ENCODE measurements around the gene TFPI. TPM values are rescaled to one million over a fixed set of nuclear protein-coding genes. Genes with fewer than 3 reads are reported as not detected.

The TFPI gene
- polyA plus RNA-seq, 4 donors, result 36.2 to 83.4 (median 49.1) TPM

DNA sequence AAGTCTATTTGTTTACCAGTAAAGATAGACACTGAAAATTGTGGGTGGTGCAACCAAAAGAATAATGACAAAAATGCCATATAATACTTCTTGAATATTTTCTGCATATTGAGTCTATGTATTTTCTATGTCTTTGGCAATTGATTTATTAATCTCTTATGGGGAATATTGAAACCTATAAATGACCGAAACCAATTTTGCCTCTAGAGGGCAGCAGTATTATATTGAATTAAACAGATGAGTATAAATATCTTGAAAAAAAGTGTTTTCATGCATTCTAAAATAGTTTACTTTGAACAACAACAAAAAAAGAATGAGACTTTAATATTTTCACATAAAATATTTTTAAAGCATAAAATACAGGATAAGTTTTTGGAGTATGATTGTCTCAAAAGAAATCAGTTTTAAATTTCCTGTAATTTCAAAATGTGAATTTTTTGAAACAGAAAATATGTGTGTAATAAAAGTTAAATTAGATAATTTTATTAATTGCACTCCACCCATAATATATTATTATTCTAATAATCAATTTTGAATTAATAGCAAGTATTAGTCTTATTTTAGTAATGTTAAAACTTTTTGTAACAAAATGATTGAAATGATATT, 56.3 kb downstream of the TFPI start:
- DNase-seq (peak in 1 of 2 donors; percentile 18), FAIRE-seq (peak; percentile 81)
- H3K9me3 ChIP-seq (ENCODE audit: control insufficient read depth in 2 of 2, insufficient read depth in 1 of 2, low read depth in 1 of 2, low read length in 1 of 2), result peaks cover 0 to 10% of the 10 kb centered on the region in 2 donors
- H3K36me3 ChIP-seq (ENCODE audit: control insufficient read depth in 3 of 3, insufficient read depth in 2 of 3, low read depth in 1 of 3, low read length in 3 of 3), result peaks cover 0 to 6% (median 2%) of the 10 kb centered on the region in 3 donors
- no peak overlapping the region for H3K27ac ChIP-seq (ENCODE audit: low read depth in 1 of 3, low read length in 2 of 3)
- H3K27me3 ChIP-seq (ENCODE audit: control insufficient read depth in 3 of 3, insufficient read depth in 3 of 3, low read length in 3 of 3), result no peaks in the 10 kb centered on the region
- 11 to 33% (median 21%) methylated on average over 1 of the region's 1 CpG for WGBS, 3 donors
- no peak overlapping the region for H3K4me3 ChIP-seq (ENCODE audit: low read depth in 1 of 3, low read length in 3 of 3)
- peaks cover 0 to 2% (median 0%) of the 10 kb centered on the region in 3 donors for H3K4me1 ChIP-seq (ENCODE audit: control insufficient read depth in 3 of 3, insufficient read depth in 2 of 3, low read depth in 1 of 3, low read length in 2 of 3)

GRCh38 chr2:187497140-187497539, 57.1 kb downstream of the TFPI start:
- Histone ChIP-seq H3K27ac (ENCODE audit: low read depth in 1 of 3, low read length in 2 of 3) (no peak overlapping the region), H3K4me3 (ENCODE audit: low read depth in 1 of 3, low read length in 3 of 3) (no peak overlapping the region), H3K4me1 (ENCODE audit: control insufficient read depth in 3 of 3, insufficient read depth in 2 of 3, low read depth in 1 of 3, low read length in 2 of 3) (peaks cover 0 to 2% (median 0%) of the 10 kb centered on the region in 3 donors), H3K9me3 (ENCODE audit: control insufficient read depth in 2 of 2, insufficient read depth in 1 of 2, low read depth in 1 of 2, low read length in 1 of 2) (peaks cover 0 to 14% of the 10 kb centered on the region in 2 donors), H3K36me3 (ENCODE audit: control insufficient read depth in 3 of 3, insufficient read depth in 2 of 3, low read depth in 1 of 3, low read length in 3 of 3) (peaks cover 0 to 6% (median 2%) of the 10 kb centered on the region in 3 donors), H3K27me3 (ENCODE audit: control insufficient read depth in 3 of 3, insufficient read depth in 3 of 3, low read length in 3 of 3) (no peaks in the 10 kb centered on the region)
- peak; percentile 23 for FAIRE-seq
- no peak for DNase-seq
- 93 to 98% (median 96%) methylated on average over 2 of the region's 2 CpGs for WGBS, 3 donors

- FAIRE-seq (no peak), DNase-seq (no peak)
- WGBS, 3 donors, result 63 to 82% (median 74%) methylated on average over 1 of the region's 1 CpG
- Histone ChIP-seq H3K4me1 (ENCODE audit: control insufficient read depth in 3 of 3, insufficient read depth in 2 of 3, low read depth in 1 of 3, low read length in 2 of 3) (no peaks in the 10 kb centered on the region), H3K9me3 (ENCODE audit: control insufficient read depth in 2 of 2, insufficient read depth in 1 of 2, low read depth in 1 of 2, low read length in 1 of 2) (peaks cover 0 to 14% of the 10 kb centered on the region in 2 donors), H3K27me3 (ENCODE audit: control insufficient read depth in 3 of 3, insufficient read depth in 3 of 3, low read length in 3 of 3) (no peaks in the 10 kb centered on the region), H3K27ac (ENCODE audit: low read depth in 1 of 3, low read length in 2 of 3) (no peak overlapping the region), H3K4me3 (ENCODE audit: low read depth in 1 of 3, low read length in 3 of 3) (no peak overlapping the region), H3K36me3 (ENCODE audit: control insufficient read depth in 3 of 3, insufficient read depth in 2 of 3, low read depth in 1 of 3, low read length in 3 of 3) (peaks cover 0 to 6% (median 2%) of the 10 kb centered on the region in 3 donors)
Observed at GRCh38 chr2:187495324-187495723, 58.9 kb downstream of the TFPI start.

- Histone ChIP-seq H3K4me3 (ENCODE audit: low read depth in 1 of 3, low read length in 3 of 3) (no peak overlapping the region), H3K27me3 (ENCODE audit: control insufficient read depth in 3 of 3, insufficient read depth in 3 of 3, low read length in 3 of 3) (no peaks in the 10 kb centered on the region)
- WGBS, 3 donors, result 87 to 98% (median 94%) methylated on average over 3 of the region's 3 CpGs
Observed at GRCh38 chr2:187493877-187494568, 60.2 kb downstream of the TFPI start.

GRCh38 chr2:187493180-187493579, 61.1 kb downstream of the TFPI start:
- WGBS, 3 donors, result 78 to 83% (median 81%) methylated on average over 5 of the region's 5 CpGs
- Histone ChIP-seq H3K9me3 (ENCODE audit: control insufficient read depth in 2 of 2, insufficient read depth in 1 of 2, low read depth in 1 of 2, low read length in 1 of 2) (peaks cover 0 to 14% of the 10 kb centered on the region in 2 donors), H3K4me3 (ENCODE audit: low read depth in 1 of 3, low read length in 3 of 3) (no peak overlapping the region), H3K36me3 (ENCODE audit: control insufficient read depth in 3 of 3, insufficient read depth in 2 of 3, low read depth in 1 of 3, low read length in 3 of 3) (peaks cover 0 to 6% (median 2%) of the 10 kb centered on the region in 3 donors), H3K27me3 (ENCODE audit: control insufficient read depth in 3 of 3, insufficient read depth in 3 of 3, low read length in 3 of 3) (no peaks in the 10 kb centered on the region), H3K4me1 (ENCODE audit: control insufficient read depth in 3 of 3, insufficient read depth in 2 of 3, low read depth in 1 of 3, low read length in 2 of 3) (no peaks in the 10 kb centered on the region), H3K27ac (ENCODE audit: low read depth in 1 of 3, low read length in 2 of 3) (no peak overlapping the region)
- FAIRE-seq (no peak), DNase-seq (no peak)

More at GRCh38 chr2:187493877-187494568, 60.2 kb downstream of the TFPI start:
- H3K4me1 ChIP-seq (ENCODE audit: control insufficient read depth in 3 of 3, insufficient read depth in 2 of 3, low read depth in 1 of 3, low read length in 2 of 3), result no peaks in the 10 kb centered on the region
- no peak overlapping the region for H3K27ac ChIP-seq (ENCODE audit: low read depth in 1 of 3, low read length in 2 of 3)
- peaks cover 0 to 6% (median 2%) of the 10 kb centered on the region in 3 donors for H3K36me3 ChIP-seq (ENCODE audit: control insufficient read depth in 3 of 3, insufficient read depth in 2 of 3, low read depth in 1 of 3, low read length in 3 of 3)
- peaks cover 0 to 14% of the 10 kb centered on the region in 2 donors for H3K9me3 ChIP-seq (ENCODE audit: control insufficient read depth in 2 of 2, insufficient read depth in 1 of 2, low read depth in 1 of 2, low read length in 1 of 2)
- DNase-seq (no peak), FAIRE-seq (no peak)

GRCh38 chr2:187486241-187486640, 68.0 kb downstream of the TFPI start:
- H3K4me1 ChIP-seq (ENCODE audit: control insufficient read depth in 3 of 3, insufficient read depth in 2 of 3, low read depth in 1 of 3, low read length in 2 of 3), result no peaks in the 10 kb centered on the region

DNA sequence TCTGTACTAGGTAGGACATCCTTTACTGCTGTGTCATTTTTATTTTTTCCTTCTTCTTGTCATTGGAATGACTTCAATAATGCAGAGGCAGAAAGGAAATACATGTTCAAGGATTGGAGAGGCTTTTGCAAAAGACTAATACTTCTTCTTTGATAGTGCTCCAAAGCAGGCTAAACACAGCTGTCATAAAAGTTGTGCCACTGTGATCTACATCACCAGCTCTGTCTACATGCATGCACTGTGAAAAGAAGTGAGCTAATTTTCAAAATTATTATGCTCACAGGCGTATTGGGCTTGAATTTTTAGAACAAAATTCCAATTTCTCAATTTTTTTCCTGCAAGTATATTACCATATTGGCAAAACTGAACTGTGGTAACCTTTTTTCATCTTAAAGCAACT, 68.7 kb downstream of the TFPI start:
- Histone ChIP-seq H3K4me3 (ENCODE audit: low read depth in 1 of 3, low read length in 3 of 3) (no peak overlapping the region), H3K9me3 (ENCODE audit: control insufficient read depth in 2 of 2, insufficient read depth in 1 of 2, low read depth in 1 of 2, low read length in 1 of 2) (no peaks in the 10 kb centered on the region), H3K27ac (ENCODE audit: low read depth in 1 of 3, low read length in 2 of 3) (no peak overlapping the region), H3K27me3 (ENCODE audit: control insufficient read depth in 3 of 3, insufficient read depth in 3 of 3, low read length in 3 of 3) (no peaks in the 10 kb centered on the region), H3K36me3 (ENCODE audit: control insufficient read depth in 3 of 3, insufficient read depth in 2 of 3, low read depth in 1 of 3, low read length in 3 of 3) (no peaks in the 10 kb centered on the region), H3K4me1 (ENCODE audit: control insufficient read depth in 3 of 3, insufficient read depth in 2 of 3, low read depth in 1 of 3, low read length in 2 of 3) (no peaks in the 10 kb centered on the region)
- FAIRE-seq, result no peak
- WGBS, 3 donors, result 76 to 94% (median 76%) methylated on average over 1 of the region's 1 CpG
- DNase-seq, result no peak

More at GRCh38 chr2:187486241-187486640, 68.0 kb downstream of the TFPI start:
- no peaks in the 10 kb centered on the region for H3K27me3 ChIP-seq (ENCODE audit: control insufficient read depth in 3 of 3, insufficient read depth in 3 of 3, low read length in 3 of 3)
- no peak for DNase-seq
- H3K9me3 ChIP-seq (ENCODE audit: control insufficient read depth in 2 of 2, insufficient read depth in 1 of 2, low read depth in 1 of 2, low read length in 1 of 2), result no peaks in the 10 kb centered on the region
- no peak overlapping the region for H3K4me3 ChIP-seq (ENCODE audit: low read depth in 1 of 3, low read length in 3 of 3)
- H3K36me3 ChIP-seq (ENCODE audit: control insufficient read depth in 3 of 3, insufficient read depth in 2 of 3, low read depth in 1 of 3, low read length in 3 of 3), result no peaks in the 10 kb centered on the region
- H3K27ac ChIP-seq (ENCODE audit: low read depth in 1 of 3, low read length in 2 of 3), result no peak overlapping the region
- FAIRE-seq, result peak; percentile 94

DNA sequence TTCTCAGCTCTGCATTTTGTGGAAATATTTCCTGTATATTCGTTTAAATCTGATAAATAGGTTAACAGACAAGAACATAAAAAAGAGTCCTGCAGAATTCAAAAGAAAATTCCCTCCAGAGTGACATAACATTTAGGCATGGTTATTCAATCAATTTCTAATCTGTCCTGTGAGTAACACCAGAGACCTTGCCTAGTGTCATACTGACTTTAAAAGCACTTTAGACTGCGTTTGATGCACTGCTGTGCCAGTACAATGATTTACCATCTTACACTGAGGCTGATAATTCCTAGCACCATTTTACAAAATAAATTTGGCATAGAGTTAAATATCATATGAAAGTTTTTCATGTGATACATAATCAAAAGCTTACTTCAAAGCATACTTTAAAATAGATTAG, 70.7 kb downstream of the TFPI start:
- no peak overlapping the region for H3K27ac ChIP-seq (ENCODE audit: low read depth in 1 of 3, low read length in 2 of 3)
- 30 to 35% (median 31%) methylated on average over 2 of the region's 2 CpGs for WGBS, 3 donors
- no peaks in the 10 kb centered on the region for H3K27me3 ChIP-seq (ENCODE audit: control insufficient read depth in 3 of 3, insufficient read depth in 3 of 3, low read length in 3 of 3)
- H3K36me3 ChIP-seq (ENCODE audit: control insufficient read depth in 3 of 3, insufficient read depth in 2 of 3, low read depth in 1 of 3, low read length in 3 of 3), result no peaks in the 10 kb centered on the region
- no peak for DNase-seq
- no peaks in the 10 kb centered on the region for H3K9me3 ChIP-seq (ENCODE audit: control insufficient read depth in 2 of 2, insufficient read depth in 1 of 2, low read depth in 1 of 2, low read length in 1 of 2)
- H3K4me1 ChIP-seq (ENCODE audit: control insufficient read depth in 3 of 3, insufficient read depth in 2 of 3, low read depth in 1 of 3, low read length in 2 of 3), result no peaks in the 10 kb centered on the region
- FAIRE-seq, result no peak
- no peak overlapping the region for H3K4me3 ChIP-seq (ENCODE audit: low read depth in 1 of 3, low read length in 3 of 3)
